GM12874 (cell line): ENCODE data around the gene TRERF1.

Experiments
- CTCF ChIP-seq: IDR thresholded peaks from 2 replicates; pipeline ENCODE4 v1.5.1; 2011; ENCODE audit warnings: low read depth, mild to moderate bottlenecking, control low read depth, low read length, moderate library complexity; ENCODE audit not compliant: insufficient read depth

TRERF1 gene

DNA sequence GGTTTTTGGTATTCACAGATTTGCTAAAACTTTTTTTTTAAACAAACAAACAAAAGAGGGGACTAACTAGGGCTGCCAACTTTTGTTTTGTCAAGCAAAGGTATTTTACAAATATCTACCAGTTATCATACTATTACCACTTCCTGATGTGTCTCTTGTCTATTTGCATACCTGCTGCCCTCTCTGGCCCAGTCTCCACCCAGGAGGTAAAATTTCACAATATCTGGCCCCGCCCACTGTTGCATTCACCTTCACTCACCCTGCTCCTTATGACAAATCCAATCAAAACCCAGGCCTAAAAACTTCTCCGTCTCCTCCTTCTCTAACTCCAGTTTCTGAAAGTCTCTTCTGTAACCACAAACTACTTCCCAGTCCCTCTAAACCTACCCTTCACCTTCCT is 82.2 kb downstream of the TRERF1 start:
- TF ChIP-seq CTCF, result no peak

GRCh38 chr6:42368181-42368580 is 83.5 kb downstream of the TRERF1 start:
- no peak for TF ChIP-seq CTCF

GRCh38 chr6:42367353-42368011 is 84.2 kb downstream of the TRERF1 start:
- TF ChIP-seq CTCF, result no peak

- TF ChIP-seq CTCF, result no peak
Observed at GRCh38 chr6:42366999-42367352, 84.8 kb downstream of the TRERF1 start.

GRCh38 chr6:42366011-42366705 is 85.6 kb downstream of the TRERF1 start:
- TF ChIP-seq CTCF, result no peak

DNA sequence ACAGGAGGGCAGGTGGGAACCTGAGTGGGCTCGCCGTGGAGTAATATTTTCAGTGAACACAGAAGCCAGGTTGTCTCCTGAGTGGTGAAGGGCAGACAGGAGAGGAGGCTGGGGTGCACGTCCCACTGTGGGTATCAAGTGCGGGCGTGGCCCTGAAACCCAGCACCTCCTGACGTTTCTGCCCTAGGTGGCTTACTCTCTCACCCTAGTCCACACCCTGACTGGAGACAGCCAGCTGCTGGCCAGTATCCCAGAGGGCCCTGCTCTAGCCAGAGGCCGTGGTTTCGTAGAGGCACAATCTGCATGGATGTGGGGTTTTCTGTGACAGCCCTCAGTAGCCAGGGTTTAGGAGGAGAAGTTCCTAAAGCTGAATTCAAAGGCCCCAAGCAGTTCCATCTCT is 86.7 kb downstream of the TRERF1 start:
- no peak for TF ChIP-seq CTCF

GRCh38 chr6:42363926-42364849 is 87.5 kb downstream of the TRERF1 start:
- TF ChIP-seq CTCF, result no peak
